Activated effector memory CD4-positive, alpha-beta T cell treated with anti-CD3 and anti-CD28 coated beads, Interleukin-2, amount 50 U/mL, for 16 hours (primary cell): ENCODE measurements around the gene ICA1L.

Experiments
- DNase-seq: peaks from one replicate; pipeline ENCODE4 v3.0.0-alpha.2; 2020

Gene ICA1L

DNA sequence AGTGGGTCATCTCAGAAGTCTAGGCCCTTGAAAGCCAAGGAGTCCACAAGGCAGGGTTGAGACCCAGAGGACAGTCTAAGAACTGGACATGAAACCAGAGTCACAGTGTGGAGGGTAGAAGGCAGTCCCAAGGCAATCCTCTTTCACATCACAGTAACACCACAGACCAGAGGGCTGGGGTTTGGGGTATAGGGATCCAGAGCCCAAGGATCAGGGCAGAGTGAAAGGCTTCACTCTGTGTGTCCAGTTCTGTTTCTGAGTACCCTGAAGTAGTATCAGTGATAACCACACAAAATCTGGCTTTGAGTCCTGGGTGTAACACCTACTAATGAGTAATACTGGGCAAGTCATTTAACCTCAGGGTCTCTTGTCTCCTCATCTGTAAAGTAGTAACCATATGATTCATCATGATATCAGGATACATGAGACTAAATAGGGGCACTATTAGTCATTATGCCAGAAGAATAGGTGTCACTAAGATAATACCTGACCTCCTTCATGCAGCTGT lies 91.0 kb downstream of the ICA1L start:
- no peak for DNase-seq

GRCh38 chr2:202778217-202778616 lies 93.3 kb downstream of the ICA1L start:
- no peak for DNase-seq

DNA sequence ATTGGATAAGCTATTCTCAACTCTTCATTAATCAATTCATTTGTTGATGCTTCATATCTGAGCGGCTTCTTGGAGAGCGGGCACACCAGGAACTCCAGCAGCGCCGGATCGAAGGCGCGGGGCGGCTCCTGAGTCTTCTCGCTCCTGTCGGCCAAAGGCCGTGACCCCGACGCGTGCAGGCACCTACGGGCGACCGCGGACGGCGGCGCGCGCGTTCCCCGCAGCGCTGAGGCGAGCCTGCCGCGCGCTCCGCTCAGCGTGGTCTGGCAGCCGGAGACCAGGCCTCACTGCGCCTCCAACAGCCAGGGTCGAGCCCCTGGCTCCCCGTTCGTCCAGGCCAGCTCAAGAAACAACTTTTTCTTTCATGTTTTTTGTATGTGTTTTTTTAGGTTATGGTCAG lies 97.5 kb downstream of the ICA1L start:
- DNase-seq: no peak

GRCh38 chr2:202773301-202773973 lies 98.1 kb downstream of the ICA1L start:
- DNase-seq: no peak

GRCh38 chr2:202771741-202772460 lies 99.7 kb downstream of the ICA1L start:
- no peak for DNase-seq

DNA sequence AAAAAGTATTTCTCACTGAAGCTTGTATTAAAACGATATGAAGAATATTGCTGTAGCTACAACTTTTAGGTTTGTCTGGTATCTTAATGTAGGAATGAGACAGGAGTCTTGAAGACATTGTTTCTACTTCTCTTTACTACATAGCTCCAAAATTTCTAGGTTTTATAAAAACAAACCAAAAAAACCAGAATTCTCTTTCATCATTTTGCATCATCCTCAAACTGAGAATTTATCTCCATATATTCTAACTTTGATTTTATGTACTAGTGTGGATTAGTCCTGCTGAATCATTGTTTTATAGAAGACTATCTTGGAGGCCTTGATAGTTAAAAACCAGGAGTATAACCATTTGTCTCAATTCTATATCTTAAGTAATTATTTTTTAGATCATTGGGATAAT lies 100.2 kb downstream of the ICA1L start:
- DNase-seq: no peak

- no peak for DNase-seq
These were observed 102.4 kb downstream of the ICA1L start for GRCh38 chr2:202769201-202769600.

GRCh38 chr2:202768273-202768672 lies 103.3 kb downstream of the ICA1L start:
- DNase-seq: no peak

GRCh38 chr2:202765436-202765835 lies 106.1 kb downstream of the ICA1L start:
- DNase-seq: no peak

- no peak for DNase-seq
These were observed 106.6 kb downstream of the ICA1L start for GRCh38 chr2:202764991-202765390.

DNA sequence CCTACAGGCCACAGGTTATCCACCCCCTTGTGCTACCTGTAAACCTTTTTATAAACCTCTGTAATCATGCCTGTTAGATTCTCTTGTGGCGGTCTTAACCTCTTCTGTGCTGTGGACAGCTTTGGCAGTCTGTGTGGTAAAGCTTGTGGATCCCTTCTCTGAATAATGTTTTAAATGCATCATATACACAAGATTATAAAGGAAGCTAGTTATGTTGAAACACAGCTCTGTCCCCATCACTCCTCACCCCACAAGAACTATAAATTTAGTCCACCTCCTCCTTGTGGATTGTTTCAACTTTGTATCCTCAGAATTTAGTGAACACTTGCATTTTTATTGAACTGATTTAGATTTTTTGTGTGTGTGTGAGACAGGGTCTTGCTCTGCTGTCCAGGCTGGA lies 107.7 kb downstream of the ICA1L start:
- no peak for DNase-seq

- no peak for DNase-seq
These were observed 109.0 kb downstream of the ICA1L start for GRCh38 chr2:202762556-202762955.

DNA sequence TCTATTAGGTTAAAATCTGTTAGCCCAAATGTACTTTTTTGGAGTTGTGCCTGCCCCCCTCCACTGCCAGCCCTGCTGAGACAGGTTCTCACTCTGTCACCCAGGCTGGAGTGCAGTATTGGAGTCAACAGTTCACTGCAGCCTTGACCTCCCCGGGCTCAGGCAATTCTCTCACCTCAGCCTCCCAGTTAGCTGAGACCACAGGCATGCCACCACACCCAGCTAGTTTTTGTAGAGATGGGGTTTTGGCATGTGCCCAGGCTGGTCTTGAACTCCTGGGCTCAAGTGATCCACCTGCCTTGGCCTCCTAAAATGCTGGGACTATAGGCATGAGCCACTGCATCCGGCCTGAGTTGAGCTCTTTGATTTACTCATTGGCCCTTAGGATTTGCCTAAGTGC lies 110.7 kb downstream of the ICA1L start:
- DNase-seq: no peak

- no peak for DNase-seq
These were observed 113.0 kb downstream of the ICA1L start for GRCh38 chr2:202758604-202759003.

DNA sequence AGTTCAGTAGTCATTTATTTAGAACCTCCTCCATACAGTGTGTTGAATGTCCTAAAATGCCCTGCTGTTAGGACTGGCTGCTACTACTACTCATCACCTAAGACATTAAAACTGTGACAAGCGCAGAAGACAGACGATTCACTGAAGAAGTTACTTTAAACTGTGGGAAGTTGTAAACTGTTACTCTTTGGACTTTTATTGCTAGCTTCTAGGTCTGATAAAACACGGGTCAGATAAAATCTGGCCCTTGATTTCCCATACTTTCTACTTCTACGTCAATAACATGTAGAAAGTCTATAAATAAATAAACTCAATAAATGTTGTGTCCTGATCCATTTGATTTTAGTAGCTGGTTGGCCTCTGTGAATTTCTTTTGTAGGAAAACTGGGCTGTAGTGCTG lies 113.4 kb downstream of the ICA1L start:
- DNase-seq: no peak

- DNase-seq: no peak
These were observed 114.2 kb downstream of the ICA1L start for GRCh38 chr2:202757339-202757738.

- no peak for DNase-seq
These were observed 115.0 kb downstream of the ICA1L start for GRCh38 chr2:202756598-202756997.

- no peak for DNase-seq
These were observed 116.6 kb downstream of the ICA1L start for GRCh38 chr2:202754936-202755335.

DNA sequence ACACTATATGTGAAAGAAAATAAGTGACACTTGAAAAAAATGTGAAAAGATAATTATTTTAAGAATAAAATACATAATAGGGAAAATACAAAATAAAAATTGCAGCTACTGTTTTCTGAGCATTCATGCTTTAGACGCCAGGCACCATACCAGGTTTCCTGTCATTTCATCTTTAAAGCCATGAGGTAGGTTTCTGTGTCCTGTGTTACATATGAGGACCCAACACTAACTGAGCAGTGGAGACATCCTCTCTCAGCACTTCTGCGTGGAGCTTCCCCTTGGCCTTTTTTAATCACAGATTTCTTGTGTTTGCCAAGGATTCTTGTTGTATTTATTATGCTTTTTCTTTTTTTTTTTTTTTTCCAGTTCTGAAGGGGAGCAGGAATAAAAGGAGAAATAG lies 119.5 kb downstream of the ICA1L start:
- DNase-seq: no peak

DNA sequence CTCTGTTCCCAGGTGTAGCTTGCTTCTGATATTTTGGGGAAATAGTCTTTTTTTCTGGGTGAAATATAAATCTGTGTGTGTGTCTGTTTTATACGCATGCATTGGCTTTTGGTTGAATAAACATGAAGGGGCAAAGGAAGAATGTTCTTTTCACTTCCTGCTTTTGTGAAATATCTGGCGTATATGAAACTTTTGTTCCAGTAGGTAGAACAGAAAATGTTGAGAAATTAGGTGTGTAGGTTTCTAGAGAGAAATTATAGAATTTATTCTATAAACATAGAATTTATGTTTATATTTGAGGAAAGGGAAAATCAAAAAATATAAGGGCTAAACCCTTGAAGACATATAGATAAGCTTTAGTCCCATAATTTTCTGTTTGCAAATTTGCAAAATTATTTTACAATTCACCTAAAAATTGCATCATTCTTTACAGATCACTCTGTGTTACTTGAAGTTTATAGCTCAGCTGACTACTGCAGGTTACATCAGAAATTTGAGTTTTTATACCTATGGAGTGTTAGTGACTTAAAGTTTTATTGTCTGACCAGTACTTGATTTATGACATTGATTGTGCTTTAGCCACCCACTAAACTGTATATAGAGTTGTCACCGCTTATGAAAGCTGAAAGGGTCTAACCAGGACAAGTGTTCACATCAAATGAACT lies 120.7 kb downstream of the ICA1L start:
- no peak for DNase-seq

GRCh38 chr2:202749477-202749876 lies 122.1 kb downstream of the ICA1L start:
- DNase-seq: no peak

GRCh38 chr2:202743613-202744012 lies 128.0 kb downstream of the ICA1L start:
- no peak for DNase-seq

GRCh38 chr2:202736826-202737225 lies 134.7 kb downstream of the ICA1L start:
- DNase-seq: no peak

GRCh38 chr2:202726070-202726469 lies 145.5 kb downstream of the ICA1L start:
- DNase-seq: no peak
